ENCODE results near the gene HTATSF1.

HTATSF1 gene

GRCh38 chrX:136495043-136495442 lies 2.3 kb upstream of the HTATSF1 start:
- Histone ChIP-seq H3K4me1 (ENCODE audit: control insufficient read depth in 1 of 2, insufficient read depth in 2 of 2, low read length in 2 of 2) (no peaks in the 10 kb centered on the region), H2AFZ (ENCODE audit: insufficient read depth, low read length, poor library complexity) (no peak overlapping the region), H3K4me2 (ENCODE audit: low read length) (no peak overlapping the region), H3K79me1 (ENCODE audit: low read length) (peaks cover 10% of the 10 kb centered on the region), H3K4me3 (ENCODE audit: low read depth, low read length) (no peak overlapping the region), H3K14ac (ENCODE audit: low read length) (no peak overlapping the region), H4K12ac (ENCODE audit: low read depth, low read length) (no peak overlapping the region), H2BK5ac (ENCODE audit: low read depth, low read length, poor library complexity) (no peak overlapping the region), H4K91ac (ENCODE audit: low read depth, low read length) (no peak overlapping the region), H3K4ac (ENCODE audit: low read depth, low read length) (no peak overlapping the region), H3K9me3 (ENCODE audit: insufficient read depth, low read depth, low read length) (no peaks in the 10 kb centered on the region), H3K23ac (ENCODE audit: low read length) (no peak overlapping the region), H3K79me2 (ENCODE audit: control insufficient read depth, insufficient read depth, low read length, poor library complexity) (peaks cover 2% of the 10 kb centered on the region), H2BK12ac (ENCODE audit: low read length) (no peak overlapping the region), H3K27me3 (ENCODE audit: insufficient read depth, low read length) (no peaks in the 10 kb centered on the region), H3K18ac (ENCODE audit: low read length) (no peak overlapping the region), H3K9ac (ENCODE audit: low read length) (no peak overlapping the region), H2BK120ac (ENCODE audit: insufficient read depth, low read length, poor library complexity) (no peak overlapping the region), H4K8ac (ENCODE audit: low read depth, low read length) (no peak overlapping the region), H2AK5ac (ENCODE audit: low read length) (no peak overlapping the region), H3K36me3 (ENCODE audit: control insufficient read depth in 1 of 2, insufficient read depth in 2 of 2, low read length in 2 of 2) (no peaks in the 10 kb centered on the region), H3K27ac (ENCODE audit: low read depth, low read length) (no peak overlapping the region)
- no CpG with 5 or more reads among the region's 4 CpGs for WGBS (ENCODE audit: extremely low coverage, insufficient coverage, insufficient read length)
- DNase-seq, result no peak

GRCh38 chrX:136496186-136496763 lies 1.1 kb upstream of the HTATSF1 start:
- WGBS (ENCODE audit: extremely low coverage, insufficient coverage, insufficient read length), result no CpG with 5 or more reads among the region's 13 CpGs
- H3K4me3 ChIP-seq (ENCODE audit: low read depth, low read length), result peak overlapping the region; percentile 59
- H3K27ac ChIP-seq (ENCODE audit: low read depth, low read length), result peak overlapping the region; percentile 98
- H3K4ac ChIP-seq (ENCODE audit: low read depth, low read length), result no peak overlapping the region
- H3K79me2 ChIP-seq (ENCODE audit: control insufficient read depth, insufficient read depth, low read length, poor library complexity), result peaks cover 2% of the 10 kb centered on the region
- no peaks in the 10 kb centered on the region for H3K27me3 ChIP-seq (ENCODE audit: insufficient read depth, low read length)
- peak overlapping the region; percentile 51 for H3K4me2 ChIP-seq (ENCODE audit: low read length)
- peaks cover 10% of the 10 kb centered on the region for H3K79me1 ChIP-seq (ENCODE audit: low read length)
- peak overlapping the region; percentile 11 for H3K9ac ChIP-seq (ENCODE audit: low read length)
- H2BK12ac ChIP-seq (ENCODE audit: low read length), result no peak overlapping the region
- H4K12ac ChIP-seq (ENCODE audit: low read depth, low read length), result peak overlapping the region; percentile 87
- no peaks in the 10 kb centered on the region for H3K9me3 ChIP-seq (ENCODE audit: insufficient read depth, low read depth, low read length)
- no peak overlapping the region for H3K23ac ChIP-seq (ENCODE audit: low read length)
- peak overlapping the region; percentile 70 for H3K14ac ChIP-seq (ENCODE audit: low read length)
- H2AFZ ChIP-seq (ENCODE audit: insufficient read depth, low read length, poor library complexity), result no peak overlapping the region
- H4K8ac ChIP-seq (ENCODE audit: low read depth, low read length), result peak overlapping the region; percentile 85
- no peaks in the 10 kb centered on the region for H3K4me1 ChIP-seq (ENCODE audit: control insufficient read depth in 1 of 2, insufficient read depth in 2 of 2, low read length in 2 of 2)
- peak overlapping the region; percentile 68 for H2BK5ac ChIP-seq (ENCODE audit: low read depth, low read length, poor library complexity)
- H2BK120ac ChIP-seq (ENCODE audit: insufficient read depth, low read length, poor library complexity), result peak overlapping the region; percentile 66
- H3K36me3 ChIP-seq (ENCODE audit: control insufficient read depth in 1 of 2, insufficient read depth in 2 of 2, low read length in 2 of 2), result peaks cover 0 to 2% of the 10 kb centered on the region in 2 experiments
- no peak for DNase-seq
- peak overlapping the region; percentile 92 for H4K91ac ChIP-seq (ENCODE audit: low read depth, low read length)
- H3K18ac ChIP-seq (ENCODE audit: low read length), result peak overlapping the region; percentile 30
- H2AK5ac ChIP-seq (ENCODE audit: low read length), result no peak overlapping the region

DNA sequence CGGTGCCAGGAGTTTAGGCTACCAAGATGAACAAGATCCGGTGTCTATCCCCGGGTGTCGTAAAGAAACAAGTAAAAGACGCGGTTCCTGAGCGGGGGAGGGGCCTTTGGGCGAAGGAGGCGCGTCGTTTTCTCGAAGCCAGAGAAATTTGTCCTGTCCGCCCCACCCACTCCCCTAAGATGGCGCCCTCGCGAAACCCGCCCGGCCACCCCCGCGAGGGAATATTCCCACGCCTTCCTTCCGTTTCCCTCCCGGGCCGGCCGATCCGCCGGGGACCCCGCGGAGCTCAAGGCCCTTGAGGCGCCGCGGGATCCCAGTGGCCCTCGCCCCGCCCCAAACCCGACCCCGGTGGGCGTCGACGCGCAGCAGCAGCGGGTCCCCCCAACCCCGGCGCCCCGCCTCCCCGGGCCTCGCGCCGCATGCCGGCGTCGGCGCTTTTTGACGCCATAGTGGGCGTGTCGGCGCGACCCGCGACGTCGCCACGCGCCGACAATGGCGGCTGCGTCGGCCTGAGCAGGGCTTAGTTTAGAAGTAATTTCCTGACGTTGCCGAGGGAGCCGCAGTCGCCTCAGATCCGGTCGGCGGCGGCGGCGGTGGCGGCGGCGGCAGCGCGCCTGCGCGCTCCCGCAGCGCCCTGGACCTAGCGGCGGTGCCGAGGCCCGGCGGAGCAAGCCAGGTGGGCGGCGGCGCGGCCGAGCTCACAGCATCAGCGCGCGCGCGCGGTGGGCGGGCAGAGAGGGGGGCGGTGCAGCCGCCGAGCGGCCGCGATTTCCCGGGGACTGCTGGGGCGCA lies 432 bp upstream of the HTATSF1 start:
- Histone ChIP-seq H3K4me3 (ENCODE audit: low read depth, low read length) (peak overlapping the region; percentile 92), H3K79me2 (ENCODE audit: control insufficient read depth, insufficient read depth, low read length, poor library complexity) (peaks cover 2% of the 10 kb centered on the region), H2AK5ac (ENCODE audit: low read length) (no peak overlapping the region), H4K8ac (ENCODE audit: low read depth, low read length) (peak overlapping the region; percentile 95), H2BK120ac (ENCODE audit: insufficient read depth, low read length, poor library complexity) (peak overlapping the region; percentile 83), H3K36me3 (ENCODE audit: control insufficient read depth in 1 of 2, insufficient read depth in 2 of 2, low read length in 2 of 2) (peaks cover 0 to 2% of the 10 kb centered on the region in 2 experiments), H3K9ac (ENCODE audit: low read length) (peak overlapping the region; percentile 58), H3K18ac (ENCODE audit: low read length) (peak overlapping the region; percentile 97), H4K91ac (ENCODE audit: low read depth, low read length) (peak overlapping the region; percentile 92), H3K9me3 (ENCODE audit: insufficient read depth, low read depth, low read length) (no peaks in the 10 kb centered on the region), H3K4me2 (ENCODE audit: low read length) (peak overlapping the region; percentile 51), H3K23ac (ENCODE audit: low read length) (no peak overlapping the region), H3K14ac (ENCODE audit: low read length) (peak overlapping the region; percentile 85), H2BK12ac (ENCODE audit: low read length) (no peak overlapping the region), H3K27ac (ENCODE audit: low read depth, low read length) (peak overlapping the region; percentile 98), H2BK5ac (ENCODE audit: low read depth, low read length, poor library complexity) (peak overlapping the region; percentile 94), H3K79me1 (ENCODE audit: low read length) (peaks cover 10% of the 10 kb centered on the region), H3K4ac (ENCODE audit: low read depth, low read length) (no peak overlapping the region), H4K12ac (ENCODE audit: low read depth, low read length) (peak overlapping the region; percentile 87), H3K4me1 (ENCODE audit: control insufficient read depth in 1 of 2, insufficient read depth in 2 of 2, low read length in 2 of 2) (no peaks in the 10 kb centered on the region), H3K27me3 (ENCODE audit: insufficient read depth, low read length) (no peaks in the 10 kb centered on the region), H2AFZ (ENCODE audit: insufficient read depth, low read length, poor library complexity) (peak overlapping the region; percentile 93)
- peak; percentile 65 to 84 for DNase-seq
- WGBS (ENCODE audit: extremely low coverage, insufficient coverage, insufficient read length), result no CpG with 5 or more reads among the region's 111 CpGs

GRCh38 chrX:136519069-136519468 lies 21.7 kb downstream of the HTATSF1 start:
- Histone ChIP-seq H3K4me2 (ENCODE audit: low read length) (no peak overlapping the region), H3K23ac (ENCODE audit: low read length) (no peak overlapping the region), H2BK5ac (ENCODE audit: low read depth, low read length, poor library complexity) (no peak overlapping the region), H4K12ac (ENCODE audit: low read depth, low read length) (no peak overlapping the region), H3K27me3 (ENCODE audit: insufficient read depth, low read length) (no peaks in the 10 kb centered on the region), H3K4ac (ENCODE audit: low read depth, low read length) (no peak overlapping the region), H3K79me1 (ENCODE audit: low read length) (no peaks in the 10 kb centered on the region), H2AK5ac (ENCODE audit: low read length) (no peak overlapping the region), H2BK12ac (ENCODE audit: low read length) (no peak overlapping the region), H2AFZ (ENCODE audit: insufficient read depth, low read length, poor library complexity) (no peak overlapping the region), H3K79me2 (ENCODE audit: control insufficient read depth, insufficient read depth, low read length, poor library complexity) (no peaks in the 10 kb centered on the region), H3K9me3 (ENCODE audit: insufficient read depth, low read depth, low read length) (no peaks in the 10 kb centered on the region), H2BK120ac (ENCODE audit: insufficient read depth, low read length, poor library complexity) (no peak overlapping the region), H3K4me1 (ENCODE audit: control insufficient read depth in 1 of 2, insufficient read depth in 2 of 2, low read length in 2 of 2) (no peaks in the 10 kb centered on the region), H3K9ac (ENCODE audit: low read length) (no peak overlapping the region), H4K91ac (ENCODE audit: low read depth, low read length) (no peak overlapping the region), H3K27ac (ENCODE audit: low read depth, low read length) (no peak overlapping the region), H3K18ac (ENCODE audit: low read length) (no peak overlapping the region), H3K36me3 (ENCODE audit: control insufficient read depth in 1 of 2, insufficient read depth in 2 of 2, low read length in 2 of 2) (no peaks in the 10 kb centered on the region), H3K14ac (ENCODE audit: low read length) (no peak overlapping the region), H3K4me3 (ENCODE audit: low read depth, low read length) (no peak overlapping the region), H4K8ac (ENCODE audit: low read depth, low read length) (no peak overlapping the region)
- no CpG with 5 or more reads among the region's 5 CpGs for WGBS (ENCODE audit: extremely low coverage, insufficient coverage, insufficient read length)
- peak; percentile 25 to 26 for DNase-seq
